H9 (cell line): ENCODE data around the gene TTYH1. TPM values are rescaled to one million over a fixed set of nuclear protein-coding genes. Genes with fewer than 3 reads are reported as not detected.

ENCODE experiments used
- DNase-seq: peaks from one replicate; pipeline ENCODE4 v3.0.0-alpha.2; 2017
- H2AFZ ChIP-seq: one replicate; pipeline ENCODE4 v1.6.1; 2013; ENCODE audit warnings: mild to moderate bottlenecking, low read length, control low read depth, moderate library complexity
- H2AK5ac ChIP-seq: 2 replicates; pipeline ENCODE4 v1.6.1; 2013; ENCODE audit warnings: low read length, control low read depth, mixed read lengths; ENCODE audit not compliant: insufficient read length
- H2BK120ac ChIP-seq: one replicate; pipeline ENCODE4 v1.6.1; 2013; ENCODE audit warnings: low read depth, mild to moderate bottlenecking, low read length, control low read depth, inconsistent platforms; ENCODE audit not compliant: poor library complexity, severe bottlenecking
- H2BK12ac ChIP-seq: 2 replicates; pipeline ENCODE4 v1.6.1; 2013; ENCODE audit warnings: low read length, control low read depth, mixed read lengths, low read depth; ENCODE audit not compliant: insufficient read length
- H2BK15ac ChIP-seq: 2 replicates; pipeline ENCODE4 v1.6.1; 2013; ENCODE audit warnings: low read depth, low read length, control low read depth
- H2BK20ac ChIP-seq: one replicate; pipeline ENCODE4 v1.6.1; 2013; ENCODE audit warnings: low read depth, mild to moderate bottlenecking, low read length, control low read depth, inconsistent platforms; ENCODE audit not compliant: poor library complexity, severe bottlenecking
- H2BK5ac ChIP-seq: 2 replicates; pipeline ENCODE4 v1.6.1; 2013; ENCODE audit warnings: low read length, control low read depth, mixed read lengths; ENCODE audit not compliant: insufficient read length
- H3K14ac ChIP-seq: 2 replicates; pipeline ENCODE4 v1.6.1; 2013; ENCODE audit warnings: low read length, control low read depth; ENCODE audit not compliant: insufficient read depth
- H3K18ac ChIP-seq: 2 replicates; pipeline ENCODE4 v1.6.1; 2013; ENCODE audit warnings: low read depth, mild to moderate bottlenecking, mixed read lengths, low read length, control low read depth; ENCODE audit not compliant: insufficient read length
- H3K23ac ChIP-seq: 2 replicates; pipeline ENCODE4 v1.6.1; 2013; ENCODE audit warnings: low read length, control low read depth, mixed read lengths, low read depth; ENCODE audit not compliant: insufficient read length
- H3K23me2 ChIP-seq: 2 replicates; pipeline ENCODE4 v1.6.1; 2013; ENCODE audit warnings: low read depth, mild to moderate bottlenecking, mixed read lengths, low read length, control low read depth; ENCODE audit not compliant: insufficient read length, poor library complexity, severe bottlenecking
- H3K27ac ChIP-seq: 2 replicates; pipeline ENCODE4 v1.5.1; 2013; ENCODE audit warnings: low read length, control low read depth, mixed read lengths, low read depth; ENCODE audit not compliant: insufficient read length
- H3K27me3 ChIP-seq: 2 replicates; pipeline ENCODE4 v1.6.1; 2013; ENCODE audit warnings: low read length, control low read depth, inconsistent platforms; ENCODE audit not compliant: insufficient read depth
- H3K4ac ChIP-seq: 2 replicates; pipeline ENCODE4 v1.6.1; 2013; ENCODE audit warnings: low read depth, mild to moderate bottlenecking, control low read depth, inconsistent platforms, low read length, moderate library complexity
- H3K4me1 ChIP-seq: 2 replicates; pipeline ENCODE4 v1.6.1; 2013; ENCODE audit warnings: low read length, control low read depth, inconsistent platforms; ENCODE audit not compliant: insufficient read depth
- H3K4me2 ChIP-seq: 2 replicates; pipeline ENCODE4 v1.6.1; 2013; ENCODE audit warnings: low read length, control low read depth, mixed read lengths; ENCODE audit not compliant: insufficient read length, insufficient read depth
- H3K56ac ChIP-seq: 2 replicates; pipeline ENCODE4 v1.6.1; 2013; ENCODE audit warnings: low read depth, mild to moderate bottlenecking, mixed read lengths, low read length, control low read depth; ENCODE audit not compliant: insufficient read length
- H3K79me1 ChIP-seq: 2 replicates; pipeline ENCODE4 v1.6.1; 2013; ENCODE audit warnings: low read depth, mild to moderate bottlenecking, moderate library complexity, low read length, control low read depth, inconsistent platforms; ENCODE audit not compliant: insufficient read depth, poor library complexity, severe bottlenecking
- H3K79me2 ChIP-seq: 2 replicates; pipeline ENCODE4 v1.6.1; 2013; ENCODE audit warnings: low read length, control low read depth, inconsistent platforms; ENCODE audit not compliant: insufficient read depth
- H3K9ac ChIP-seq: 2 replicates; pipeline ENCODE4 v1.6.1; 2013; ENCODE audit warnings: low read length, control low read depth, mixed read lengths; ENCODE audit not compliant: insufficient read length; ENCODE audit errors: extremely low read depth
- H3K9me3 ChIP-seq: one replicate; pipeline ENCODE4 v1.6.1; 2013; ENCODE audit warnings: low read depth, low read length, inconsistent platforms; ENCODE audit not compliant: control insufficient read depth
- H3T11ph ChIP-seq: one replicate; pipeline ENCODE4 v1.6.1; 2013; ENCODE audit warnings: mild to moderate bottlenecking, low read length, control low read depth, inconsistent platforms
- H4K20me1 ChIP-seq: one replicate; pipeline ENCODE4 v1.6.1; 2013; ENCODE audit not compliant: control insufficient read depth, insufficient read length, insufficient read depth
- H4K5ac ChIP-seq: 2 replicates; pipeline ENCODE4 v1.6.1; 2013; ENCODE audit warnings: low read depth, mild to moderate bottlenecking, mixed read lengths, low read length, control low read depth; ENCODE audit not compliant: insufficient read length
- H4K8ac ChIP-seq: replicated peaks from 2 replicates; pipeline ENCODE4 v1.6.1; 2013; ENCODE audit warnings: low read length, control low read depth, mixed read lengths, low read depth; ENCODE audit not compliant: insufficient read length
- H4K91ac ChIP-seq: 2 replicates; pipeline ENCODE4 v1.6.1; 2013; ENCODE audit warnings: low read depth, mild to moderate bottlenecking, moderate library complexity, mixed read lengths, low read length, control low read depth; ENCODE audit not compliant: insufficient read length
- H3K27ac Mint-ChIP-seq, 3 experiments: 2 replicates in 2 of 3; 3 replicates in 1 of 3; pipeline ENCODE4 v1.8.0; 2020 to 2021; ENCODE audit warnings: mixed read lengths in 3 of 3, mild to moderate bottlenecking in 1 of 3, moderate library complexity in 1 of 3
- H3K27me3 Mint-ChIP-seq: 2 replicates; pipeline ENCODE4 v1.8.0; 2021; ENCODE audit warnings: low read depth, mild to moderate bottlenecking, moderate library complexity, mixed read lengths
- H3K36me3 Mint-ChIP-seq, 3 experiments: 2 replicates in 2 of 3; 3 replicates in 1 of 3; pipeline ENCODE4 v1.8.0; 2020 to 2021; ENCODE audit warnings: low read depth in 3 of 3, mixed read lengths in 3 of 3; ENCODE audit not compliant: insufficient read depth in 1 of 3
- H3K4me1 Mint-ChIP-seq, 2 experiments: 2 replicates each; pipeline ENCODE4 v1.8.0; 2020; ENCODE audit warnings: mixed read lengths in 2 of 2
- H3K4me3 Mint-ChIP-seq, 2 experiments: 2 replicates in 1 of 2; 3 replicates in 1 of 2; pipeline ENCODE4 v1.8.0; 2020 to 2021; ENCODE audit warnings: mild to moderate bottlenecking in 2 of 2, mixed read lengths in 2 of 2, moderate library complexity in 1 of 2
- H3K9me3 Mint-ChIP-seq, 2 experiments: 2 replicates in 1 of 2; 3 replicates in 1 of 2; pipeline ENCODE4 v1.8.0; 2020; ENCODE audit warnings: mild to moderate bottlenecking in 2 of 2, mixed read lengths in 2 of 2, moderate library complexity in 1 of 2
- WGBS: extraction: QIAGEN DNeasy Blood & Tissue Kit; methylation state at CpG from one replicate; pipeline ENCODE4 v1.1.7; 2013; ENCODE audit warnings: missing lambda C conversion rate, low lambda C conversion rate, mixed read lengths; ENCODE audit not compliant: insufficient read length; ENCODE audit errors: extremely low coverage; 5-methylcytosine and 5-hydroxymethylcytosine counted together
- total RNA-seq: library from RNA; stranded (reverse); gene quantifications from 2 replicates; pipeline ENCODE4 v1.2.1, GENCODE V29; 2021
- TF ChIP-seq, protein P1 (sequence below): fragments of 200-600 bp; sonication (generic); conservative IDR thresholded peaks from 3 replicates; pipeline ENCODE4 v1.8.0; 2021; ENCODE audit warnings: antibody characterized with exemption, mild to moderate bottlenecking

TTYH1 gene
- total RNA-seq, 1 experiment from 2014 or later: 47.1 TPM

DNA sequence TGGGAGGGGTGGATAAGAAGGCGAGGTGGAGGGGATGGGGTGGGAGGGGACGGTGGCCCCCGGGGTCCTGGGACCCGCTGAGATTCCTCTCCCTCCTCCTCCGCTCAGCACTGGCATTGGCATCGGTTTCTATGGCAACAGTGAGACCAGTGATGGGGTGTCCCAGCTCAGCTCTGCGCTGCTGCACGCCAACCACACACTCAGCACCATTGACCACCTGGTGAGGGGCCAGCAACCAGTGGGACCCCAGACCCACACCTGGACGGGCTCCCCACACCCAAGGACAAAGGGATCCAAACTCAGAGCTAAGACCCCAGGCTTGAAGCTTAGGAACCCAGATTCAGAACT is 5.9 kb downstream of the TTYH1 start:
- Mint-ChIP-seq H3K27me3 (peaks cover 48% of the 10 kb centered on the region), H3K4me3 (peak overlapping the region; percentile 52 to 74), H3K9me3 (peaks cover 0 to 2% of the 10 kb centered on the region in 2 experiments; a peak in 3 of 5 replicates), H3K27ac (peak overlapping the region; percentile 76 to 91 (median 82)), H3K36me3 (peaks cover 21 to 52% (median 46%) of the 10 kb centered on the region in 3 experiments; a peak in 6 of 7 replicates), H3K4me1 (peaks cover 41 to 51% of the 10 kb centered on the region in 2 experiments)
- no peak overlapping the region for H3K4ac ChIP-seq
- no peak overlapping the region for H2BK120ac ChIP-seq
- H3K18ac ChIP-seq: no peak overlapping the region
- no peak overlapping the region for H3K23ac ChIP-seq
- no peak overlapping the region for H4K8ac ChIP-seq
- H3K56ac ChIP-seq: no peak overlapping the region
- no peak for DNase-seq
- H3K79me2 ChIP-seq: no peaks in the 10 kb centered on the region
- no peak overlapping the region for H3K9ac ChIP-seq
- no peak overlapping the region for H2BK12ac ChIP-seq
- no peak overlapping the region for H3K27ac ChIP-seq
- H4K5ac ChIP-seq: no peak overlapping the region
- no peaks in the 10 kb centered on the region for H3K9me3 ChIP-seq
- no peaks in the 10 kb centered on the region for H3K79me1 ChIP-seq
- H2BK15ac ChIP-seq: no peak overlapping the region
- no peak overlapping the region for H3K14ac ChIP-seq
- no peak overlapping the region for H2BK5ac ChIP-seq
- H2AFZ ChIP-seq: no peak overlapping the region
- TF ChIP-seq, protein P1, sequence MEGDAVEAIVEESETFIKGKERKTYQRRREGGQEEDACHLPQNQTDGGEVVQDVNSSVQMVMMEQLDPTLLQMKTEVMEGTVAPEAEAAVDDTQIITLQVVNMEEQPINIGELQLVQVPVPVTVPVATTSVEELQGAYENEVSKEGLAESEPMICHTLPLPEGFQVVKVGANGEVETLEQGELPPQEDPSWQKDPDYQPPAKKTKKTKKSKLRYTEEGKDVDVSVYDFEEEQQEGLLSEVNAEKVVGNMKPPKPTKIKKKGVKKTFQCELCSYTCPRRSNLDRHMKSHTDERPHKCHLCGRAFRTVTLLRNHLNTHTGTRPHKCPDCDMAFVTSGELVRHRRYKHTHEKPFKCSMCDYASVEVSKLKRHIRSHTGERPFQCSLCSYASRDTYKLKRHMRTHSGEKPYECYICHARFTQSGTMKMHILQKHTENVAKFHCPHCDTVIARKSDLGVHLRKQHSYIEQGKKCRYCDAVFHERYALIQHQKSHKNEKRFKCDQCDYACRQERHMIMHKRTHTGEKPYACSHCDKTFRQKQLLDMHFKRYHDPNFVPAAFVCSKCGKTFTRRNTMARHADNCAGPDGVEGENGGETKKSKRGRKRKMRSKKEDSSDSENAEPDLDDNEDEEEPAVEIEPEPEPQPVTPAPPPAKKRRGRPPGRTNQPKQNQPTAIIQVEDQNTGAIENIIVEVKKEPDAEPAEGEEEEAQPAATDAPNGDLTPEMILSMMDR: no peak
- no peaks in the 10 kb centered on the region for H4K20me1 ChIP-seq
- H2AK5ac ChIP-seq: no peak overlapping the region
- H3K4me2 ChIP-seq: peak overlapping the region; percentile 30
- peaks cover 7% of the 10 kb centered on the region for H3K23me2 ChIP-seq
- peaks cover 5% of the 10 kb centered on the region; the same call in 1 of the 2 replicates for H3K4me1 ChIP-seq
- peaks cover under 1% of the 10 kb centered on the region; the same call in 1 of the 2 replicates for H3K27me3 ChIP-seq
- no peak overlapping the region for H2BK20ac ChIP-seq
- H4K91ac ChIP-seq: no peak overlapping the region
- H3T11ph ChIP-seq: no peak overlapping the region
- no CpG with 5 or more reads among the region's 9 CpGs for WGBS
